HepG2 (cell line): ENCODE measurements around the gene ARHGAP29. TPM values are rescaled to one million over a fixed set of nuclear protein-coding genes. Genes with fewer than 3 reads are reported as not detected.

Experiments
- ARHGAP35 ChIP-seq: sonication (generic); formaldehyde crosslinking; IDR thresholded peaks from 2 replicates; pipeline ENCODE4 v1.9.0; 2022; ENCODE audit warnings: mild to moderate bottlenecking, inconsistent platforms, moderate library complexity, missing genetic modification reagents, borderline replicate concordance
- ATAD3A ChIP-seq: sonication (generic); formaldehyde crosslinking; IDR thresholded peaks from 2 replicates; pipeline ENCODE4 v1.4.0; 2020; ENCODE audit warnings: missing genetic modification reagents
- CC2D1A ChIP-seq: sonication (generic); formaldehyde crosslinking; IDR thresholded peaks from 2 replicates; pipeline ENCODE4 v1.8.1; 2023; ENCODE audit warnings: mild to moderate bottlenecking, missing genetic modification reagents
- GFI1 ChIP-seq: sonication (generic); formaldehyde crosslinking; IDR thresholded peaks from 2 replicates; pipeline ENCODE4 v1.5.0; 2020; ENCODE audit warnings: missing genetic modification reagents, mild to moderate bottlenecking, borderline replicate concordance
- NR1H2 ChIP-seq: sonication (generic); formaldehyde crosslinking; IDR thresholded peaks from 2 replicates; pipeline ENCODE4 v1.8.1; 2022; ENCODE audit warnings: low read depth, missing genetic modification reagents, borderline replicate concordance
- PRMT3 ChIP-seq: sonication (generic); formaldehyde crosslinking; IDR thresholded peaks from 2 replicates; pipeline ENCODE4 v1.8.1; 2022; ENCODE audit warnings: low read depth, mild to moderate bottlenecking, moderate library complexity, missing genetic modification reagents, borderline replicate concordance
- RFX1 ChIP-seq: fragments of 450-650 bp; IDR thresholded peaks from 2 replicates; pipeline ENCODE4 v1.6.1; 2017
- SP140L ChIP-seq: sonication (generic); formaldehyde crosslinking; IDR thresholded peaks from 2 replicates; pipeline ENCODE4 v1.4.0; 2020; ENCODE audit warnings: missing genetic modification reagents, borderline replicate concordance
- ZBTB1 ChIP-seq: sonication (generic); formaldehyde crosslinking; IDR thresholded peaks from 2 replicates; pipeline ENCODE4 v1.4.0; 2020; ENCODE audit warnings: missing genetic modification reagents, borderline replicate concordance
- ZNF3 ChIP-seq: IDR thresholded peaks from 2 replicates; pipeline ENCODE4 v1.7.0; 2017; ENCODE audit warnings: inconsistent platforms
- ZNF446 ChIP-seq: sonication (generic); formaldehyde crosslinking; IDR thresholded peaks from 2 replicates; pipeline ENCODE4 v1.5.0; 2020; ENCODE audit warnings: mild to moderate bottlenecking, missing genetic modification reagents
- ZNF652 ChIP-seq: IDR thresholded peaks from 2 replicates; pipeline ENCODE4 v1.6.1; 2016; ENCODE audit warnings: low read depth, borderline replicate concordance
- ZNF83 ChIP-seq: sonication (generic); formaldehyde crosslinking; IDR thresholded peaks from 2 replicates; pipeline ENCODE4 v1.4.0; 2020; ENCODE audit warnings: missing genetic modification reagents, mild to moderate bottlenecking, borderline replicate concordance
- ZSCAN20 ChIP-seq: sonication (generic); formaldehyde crosslinking; IDR thresholded peaks from 2 replicates; pipeline ENCODE4 v1.4.0; 2020; ENCODE audit warnings: missing genetic modification reagents, mild to moderate bottlenecking, borderline replicate concordance
- ZUFSP ChIP-seq: sonication (generic); formaldehyde crosslinking; IDR thresholded peaks from 2 replicates; pipeline ENCODE4 v1.9.0; 2021; ENCODE audit warnings: missing genetic modification reagents, mild to moderate bottlenecking, borderline replicate concordance
- polyA plus RNA-seq, 8 experiments: library from polyadenylated mRNA; depleted of rRNA in 3 of 8; stranded (reverse) in 7 of 8; unstranded in 1 of 8; fragments of >200 nt; fragmentation: Illumina TruSeq in 4 of 8; extraction: Trizol in 4 of 8; gene quantifications; 2 replicates each; pipeline versions ENCODE4 v1.2.1 to v1.2.3, GENCODE V29; 2011 to 2016; ENCODE audit warnings: low read depth in 4 of 8, missing spikeins in 1 of 8, mixed read lengths in 1 of 8; ENCODE audit not compliant: insufficient read depth in 1 of 8
- total RNA-seq, 5 experiments: library from RNA; depleted of rRNA; stranded (reverse); fragments of >200 nt; fragmentation: Illumina TruSeq; extraction: Trizol; gene quantifications; 2 replicates each; pipeline ENCODE4 v1.2.3, GENCODE V29; 2016; ENCODE audit warnings: low read depth in 1 of 5
- TF ChIP-seq, protein P1 (sequence below): sonication (generic); formaldehyde crosslinking; IDR thresholded peaks from 2 replicates; pipeline ENCODE4 v1.4.0; 2020; ENCODE audit warnings: mild to moderate bottlenecking, missing genetic modification reagents
- TF ChIP-seq, protein P2 (sequence below): sonication (generic); formaldehyde crosslinking; IDR thresholded peaks from 2 replicates; pipeline ENCODE4 v1.5.0; 2020; ENCODE audit warnings: mild to moderate bottlenecking, missing genetic modification reagents
- TF ChIP-seq, protein P3 (sequence below): sonication (generic); formaldehyde crosslinking; IDR thresholded peaks from 2 replicates; pipeline ENCODE4 v1.5.0; 2020; ENCODE audit warnings: mild to moderate bottlenecking, missing genetic modification reagents

Gene ARHGAP29
- total and polyA plus RNA-seq, 2 of the 13 experiments (the other 11 are each of a cell fraction or from before 2014, with no cell fraction given) = 12.8 to 18.3 TPM

- no peak for TF ChIP-seq ZNF83 (CRISPR knock-in tag)
- TF ChIP-seq ATAD3A (CRISPR knock-in tag) = no peak
- no peak for TF ChIP-seq PRMT3 (CRISPR knock-in tag)
- peak; percentile 24; the same call in 1 of the 2 replicates for TF ChIP-seq GFI1
- no peak for TF ChIP-seq RFX1
- 0 out of 2 replicates have a peak, but pooled peaks have one; percentile 69 for TF ChIP-seq ZNF446 (CRISPR knock-in tag)
- TF ChIP-seq SP140L = no peak
- no peak for TF ChIP-seq CC2D1A (CRISPR knock-in tag)
- TF ChIP-seq, protein P1, sequence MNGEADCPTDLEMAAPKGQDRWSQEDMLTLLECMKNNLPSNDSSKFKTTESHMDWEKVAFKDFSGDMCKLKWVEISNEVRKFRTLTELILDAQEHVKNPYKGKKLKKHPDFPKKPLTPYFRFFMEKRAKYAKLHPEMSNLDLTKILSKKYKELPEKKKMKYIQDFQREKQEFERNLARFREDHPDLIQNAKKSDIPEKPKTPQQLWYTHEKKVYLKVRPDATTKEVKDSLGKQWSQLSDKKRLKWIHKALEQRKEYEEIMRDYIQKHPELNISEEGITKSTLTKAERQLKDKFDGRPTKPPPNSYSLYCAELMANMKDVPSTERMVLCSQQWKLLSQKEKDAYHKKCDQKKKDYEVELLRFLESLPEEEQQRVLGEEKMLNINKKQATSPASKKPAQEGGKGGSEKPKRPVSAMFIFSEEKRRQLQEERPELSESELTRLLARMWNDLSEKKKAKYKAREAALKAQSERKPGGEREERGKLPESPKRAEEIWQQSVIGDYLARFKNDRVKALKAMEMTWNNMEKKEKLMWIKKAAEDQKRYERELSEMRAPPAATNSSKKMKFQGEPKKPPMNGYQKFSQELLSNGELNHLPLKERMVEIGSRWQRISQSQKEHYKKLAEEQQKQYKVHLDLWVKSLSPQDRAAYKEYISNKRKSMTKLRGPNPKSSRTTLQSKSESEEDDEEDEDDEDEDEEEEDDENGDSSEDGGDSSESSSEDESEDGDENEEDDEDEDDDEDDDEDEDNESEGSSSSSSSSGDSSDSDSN = peak; percentile 65; the same call in 1 of the 2 replicates
- TF ChIP-seq ZNF3 (CRISPR knock-in tag) = no peak
- TF ChIP-seq, protein P2, sequence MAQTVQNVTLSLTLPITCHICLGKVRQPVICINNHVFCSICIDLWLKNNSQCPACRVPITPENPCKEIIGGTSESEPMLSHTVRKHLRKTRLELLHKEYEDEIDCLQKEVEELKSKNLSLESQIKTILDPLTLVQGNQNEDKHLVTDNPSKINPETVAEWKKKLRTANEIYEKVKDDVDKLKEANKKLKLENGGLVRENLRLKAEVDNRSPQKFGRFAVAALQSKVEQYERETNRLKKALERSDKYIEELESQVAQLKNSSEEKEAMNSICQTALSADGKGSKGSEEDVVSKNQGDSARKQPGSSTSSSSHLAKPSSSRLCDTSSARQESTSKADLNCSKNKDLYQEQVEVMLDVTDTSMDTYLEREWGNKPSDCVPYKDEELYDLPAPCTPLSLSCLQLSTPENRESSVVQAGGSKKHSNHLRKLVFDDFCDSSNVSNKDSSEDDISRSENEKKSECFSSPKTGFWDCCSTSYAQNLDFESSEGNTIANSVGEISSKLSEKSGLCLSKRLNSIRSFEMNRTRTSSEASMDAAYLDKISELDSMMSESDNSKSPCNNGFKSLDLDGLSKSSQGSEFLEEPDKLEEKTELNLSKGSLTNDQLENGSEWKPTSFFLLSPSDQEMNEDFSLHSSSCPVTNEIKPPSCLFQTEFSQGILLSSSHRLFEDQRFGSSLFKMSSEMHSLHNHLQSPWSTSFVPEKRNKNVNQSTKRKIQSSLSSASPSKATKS (CRISPR knock-in tag) = no peak
- TF ChIP-seq, protein P3, sequence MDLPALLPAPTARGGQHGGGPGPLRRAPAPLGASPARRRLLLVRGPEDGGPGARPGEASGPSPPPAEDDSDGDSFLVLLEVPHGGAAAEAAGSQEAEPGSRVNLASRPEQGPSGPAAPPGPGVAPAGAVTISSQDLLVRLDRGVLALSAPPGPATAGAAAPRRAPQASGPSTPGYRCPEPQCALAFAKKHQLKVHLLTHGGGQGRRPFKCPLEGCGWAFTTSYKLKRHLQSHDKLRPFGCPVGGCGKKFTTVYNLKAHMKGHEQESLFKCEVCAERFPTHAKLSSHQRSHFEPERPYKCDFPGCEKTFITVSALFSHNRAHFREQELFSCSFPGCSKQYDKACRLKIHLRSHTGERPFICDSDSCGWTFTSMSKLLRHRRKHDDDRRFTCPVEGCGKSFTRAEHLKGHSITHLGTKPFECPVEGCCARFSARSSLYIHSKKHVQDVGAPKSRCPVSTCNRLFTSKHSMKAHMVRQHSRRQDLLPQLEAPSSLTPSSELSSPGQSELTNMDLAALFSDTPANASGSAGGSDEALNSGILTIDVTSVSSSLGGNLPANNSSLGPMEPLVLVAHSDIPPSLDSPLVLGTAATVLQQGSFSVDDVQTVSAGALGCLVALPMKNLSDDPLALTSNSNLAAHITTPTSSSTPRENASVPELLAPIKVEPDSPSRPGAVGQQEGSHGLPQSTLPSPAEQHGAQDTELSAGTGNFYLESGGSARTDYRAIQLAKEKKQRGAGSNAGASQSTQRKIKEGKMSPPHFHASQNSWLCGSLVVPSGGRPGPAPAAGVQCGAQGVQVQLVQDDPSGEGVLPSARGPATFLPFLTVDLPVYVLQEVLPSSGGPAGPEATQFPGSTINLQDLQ (CRISPR knock-in tag) = no peak
- TF ChIP-seq ARHGAP35 (CRISPR knock-in tag) = no peak
- no peak; the same call in 1 of the 2 replicates for TF ChIP-seq ZSCAN20 (CRISPR knock-in tag)
- no peak for TF ChIP-seq ZNF652 (CRISPR knock-in tag)
- TF ChIP-seq NR1H2 (CRISPR knock-in tag) = no peak
- TF ChIP-seq ZBTB1 (CRISPR knock-in tag) = no peak
- TF ChIP-seq ZUFSP = no peak
These were observed 10.0 kb upstream of the ARHGAP29 start (continued) for GRCh38 chr1:94247138-94248094.
